ENCODE data around the gene PRND. TPM values are rescaled to one million over a fixed set of nuclear protein-coding genes. Genes with fewer than 3 reads are reported as not detected.
"Not testable (repeated sequence)": the region's sequence is repeated elsewhere in the genome, so short reads cannot be mapped to it uniquely, and the experiment has no call there.

PRND gene
- polyA plus RNA-seq, 1 experiment, result not detected

DNA sequence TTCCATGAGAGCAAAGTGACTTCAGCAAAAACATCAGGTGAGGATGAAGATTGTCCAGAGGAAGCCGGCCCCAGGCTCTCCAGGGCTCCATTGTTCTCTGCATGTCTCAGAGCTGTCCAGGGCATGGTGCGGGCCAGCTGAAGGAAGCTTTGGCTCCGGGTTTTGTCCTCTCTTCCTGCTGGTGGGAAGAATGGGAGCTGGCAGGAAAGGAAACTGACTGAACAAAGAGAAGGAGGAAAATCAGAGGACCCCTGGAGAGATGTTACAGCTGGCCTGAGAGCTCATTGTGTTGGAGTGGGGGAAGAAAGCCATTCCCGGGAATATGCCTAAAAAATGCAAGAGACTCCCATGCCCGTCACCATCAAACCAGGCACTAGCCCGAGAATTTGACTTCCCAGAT, 27.1 kb downstream of the PRND start:
- TF ChIP-seq CTCF (IDR thresholded peaks at IDR 0.05; ENCODE audit: low read depth, low read length), result no peak
- CTCF ChIA-PET, result interaction anchor here (0.9 to 1.1 kb wide), 2 partner anchors 9 to 352 kb away, joined by 5 to 8 read pairs; no protein-coding TSS in a partner anchor
- POLR2A ChIA-PET, result no interaction called here
- Histone ChIP-seq H3K27me3 (ENCODE audit: control insufficient read depth, insufficient read depth, low read length) (peaks cover 41% of the 10 kb centered on the region), H3K27ac (ENCODE audit: low read depth, low read length) (no peak overlapping the region), H3K9me3 (ENCODE audit: control insufficient read depth, insufficient read depth, low read length) (peaks cover 5% of the 10 kb centered on the region), H3K4me3 (ENCODE audit: low read depth, low read length) (no peak overlapping the region)
- DNase-seq (ENCODE audit: low read depth, low spot score), result no peak

GRCh38 chr20:4749326-4749725, 27.6 kb downstream of the PRND start:
- CTCF ChIA-PET, result interaction anchor here (0.9 to 1.2 kb wide), 3 partner anchors 8 to 352 kb away, joined by 4 to 8 read pairs (median 5); no protein-coding TSS in a partner anchor
- no peak for TF ChIP-seq CTCF (IDR thresholded peaks at IDR 0.05; ENCODE audit: low read depth, low read length)

GRCh38 chr20:4750381-4750780, 28.7 kb downstream of the PRND start:
- DNase-seq (ENCODE audit: low read depth, low spot score), result no peak
- peaks cover 5% of the 10 kb centered on the region for H3K9me3 ChIP-seq (ENCODE audit: control insufficient read depth, insufficient read depth, low read length)
- peaks cover 35% of the 10 kb centered on the region for H3K27me3 ChIP-seq (ENCODE audit: control insufficient read depth, insufficient read depth, low read length)
- POLR2A ChIA-PET, result no interaction called here
- CTCF ChIA-PET, result interaction anchor here (1.2 kb wide), 1 partner anchor 9 kb away, joined by 4 read pairs; no protein-coding TSS in a partner anchor
- no peak overlapping the region for H3K27ac ChIP-seq (ENCODE audit: low read depth, low read length)
- no peak overlapping the region for H3K4me3 ChIP-seq (ENCODE audit: low read depth, low read length)
- TF ChIP-seq CTCF (IDR thresholded peaks at IDR 0.05; ENCODE audit: low read depth, low read length), result no peak

More at GRCh38 chr20:4749326-4749725, 27.6 kb downstream of the PRND start:
- DNase-seq (ENCODE audit: low read depth, low spot score), result no peak
- Histone ChIP-seq H3K4me3 (ENCODE audit: low read depth, low read length) (no peak overlapping the region), H3K27me3 (ENCODE audit: control insufficient read depth, insufficient read depth, low read length) (peaks cover 38% of the 10 kb centered on the region), H3K27ac (ENCODE audit: low read depth, low read length) (no peak overlapping the region), H3K9me3 (ENCODE audit: control insufficient read depth, insufficient read depth, low read length) (peaks cover 5% of the 10 kb centered on the region)
- POLR2A ChIA-PET, result no interaction called here

DNA sequence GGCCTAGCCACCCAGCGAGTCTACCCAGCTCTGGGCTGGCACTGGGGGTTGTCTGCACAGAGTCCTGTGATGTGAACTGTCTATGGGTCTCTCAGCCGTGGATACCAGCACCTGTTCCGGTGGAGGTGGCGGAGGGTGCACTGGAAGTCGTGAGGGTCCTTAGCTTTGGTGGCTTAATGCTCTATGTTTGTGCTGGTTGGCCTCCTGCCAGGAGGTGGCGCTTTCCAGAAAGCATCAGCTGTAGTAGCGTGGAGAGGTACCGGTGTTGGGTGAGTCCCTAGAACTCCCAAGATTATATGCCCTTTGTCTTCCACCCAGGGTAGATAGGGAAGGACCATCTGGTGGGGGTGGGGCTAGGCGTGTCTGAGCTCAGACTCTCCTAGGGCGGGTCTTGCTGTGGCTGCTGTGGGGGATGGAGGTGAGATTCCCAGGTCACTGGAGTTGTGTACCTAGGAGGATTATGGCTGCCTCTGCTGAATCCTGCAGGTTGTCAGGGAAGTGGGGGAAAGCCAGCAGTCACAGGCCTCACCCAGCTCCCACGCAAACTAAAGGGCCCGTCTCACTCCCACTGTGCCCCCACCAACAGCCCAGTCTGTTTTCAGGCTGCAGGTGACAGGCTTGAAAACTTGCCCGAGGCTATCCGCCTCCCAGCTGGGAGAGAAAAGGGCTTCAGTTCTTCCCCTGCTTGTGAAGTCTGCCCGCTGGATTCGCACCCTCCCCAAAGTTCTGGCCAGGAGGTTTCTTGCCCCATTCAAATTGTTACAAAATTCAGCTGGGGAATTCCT, 37.6 kb downstream of the PRND start:
- H3K27ac ChIP-seq (ENCODE audit: low read depth, low read length); H3K4me3 ChIP-seq (ENCODE audit: low read depth, low read length); H3K9me3 ChIP-seq (ENCODE audit: control insufficient read depth, insufficient read depth, low read length); POLR2A ChIA-PET; DNase-seq (ENCODE audit: low read depth, low spot score): not testable (repeated sequence)
- H3K27me3 ChIP-seq (ENCODE audit: control insufficient read depth, insufficient read depth, low read length), result peaks cover 15% of the 10 kb centered on the region
- CTCF ChIA-PET, result interaction anchor here (0.6 to 1.1 kb wide), 6 partner anchors 49 to 275 kb away, joined by 3 to 5 read pairs (median 3); no protein-coding TSS in a partner anchor

DNA sequence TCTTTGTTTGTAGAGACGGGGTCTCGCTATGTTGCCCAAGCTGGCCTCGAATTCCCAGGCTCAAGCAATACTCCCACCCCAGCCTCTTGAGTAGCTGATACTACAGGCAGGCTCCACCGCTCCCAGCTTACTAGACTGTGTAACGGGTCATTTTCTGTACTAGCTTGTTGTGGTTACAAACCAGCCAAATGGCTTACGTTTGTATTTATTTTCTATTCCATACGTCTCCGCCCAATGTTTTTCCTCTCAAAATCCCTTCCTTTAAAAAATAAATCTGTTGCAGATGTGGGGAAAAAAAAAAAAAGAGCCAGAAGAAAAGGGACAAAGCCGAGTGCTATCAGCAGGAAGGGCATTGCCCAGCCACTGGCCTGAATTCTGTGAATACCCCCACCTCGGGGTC, 41.6 kb downstream of the PRND start:
- CTCF ChIA-PET, result no interaction called here
- POLR2A ChIA-PET, result no interaction called here
- DNase-seq (ENCODE audit: low read depth, low spot score), result no peak
- H3K27ac ChIP-seq (ENCODE audit: low read depth, low read length), result no peak overlapping the region
- TF ChIP-seq CTCF (IDR thresholded peaks at IDR 0.05; ENCODE audit: low read depth, low read length), result no peak
- H3K9me3 ChIP-seq (ENCODE audit: control insufficient read depth, insufficient read depth, low read length), result no peaks in the 10 kb centered on the region
- no peak overlapping the region for H3K4me3 ChIP-seq (ENCODE audit: low read depth, low read length)
- peaks cover 17% of the 10 kb centered on the region for H3K27me3 ChIP-seq (ENCODE audit: control insufficient read depth, insufficient read depth, low read length)

Data from AG04450 (cell line).